Measurements from ENCODE around the gene ATG7.

The ATG7 gene

DNA sequence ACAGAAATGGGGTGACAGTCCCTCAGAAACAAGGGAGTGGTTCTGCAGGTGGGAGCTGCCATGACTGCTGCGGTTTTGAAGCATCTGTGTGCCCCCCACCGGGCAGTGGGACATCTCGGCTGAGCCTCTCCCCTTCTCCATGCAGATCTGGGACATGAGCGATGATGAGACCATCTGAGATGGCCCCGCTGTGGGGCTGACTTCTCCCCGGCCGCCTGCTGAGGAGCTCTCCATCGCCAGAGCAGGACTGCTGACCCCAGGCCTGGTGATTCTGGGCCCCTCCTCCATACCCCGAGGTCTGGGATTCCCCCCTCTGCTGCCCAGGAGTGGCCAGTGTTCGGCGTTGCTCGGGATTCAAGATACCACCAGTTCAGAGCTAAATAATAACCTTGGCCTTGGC, 282.5 kb downstream of the ATG7 start:
- DNase-seq (ENCODE audit: low read depth), result no peak

DNA sequence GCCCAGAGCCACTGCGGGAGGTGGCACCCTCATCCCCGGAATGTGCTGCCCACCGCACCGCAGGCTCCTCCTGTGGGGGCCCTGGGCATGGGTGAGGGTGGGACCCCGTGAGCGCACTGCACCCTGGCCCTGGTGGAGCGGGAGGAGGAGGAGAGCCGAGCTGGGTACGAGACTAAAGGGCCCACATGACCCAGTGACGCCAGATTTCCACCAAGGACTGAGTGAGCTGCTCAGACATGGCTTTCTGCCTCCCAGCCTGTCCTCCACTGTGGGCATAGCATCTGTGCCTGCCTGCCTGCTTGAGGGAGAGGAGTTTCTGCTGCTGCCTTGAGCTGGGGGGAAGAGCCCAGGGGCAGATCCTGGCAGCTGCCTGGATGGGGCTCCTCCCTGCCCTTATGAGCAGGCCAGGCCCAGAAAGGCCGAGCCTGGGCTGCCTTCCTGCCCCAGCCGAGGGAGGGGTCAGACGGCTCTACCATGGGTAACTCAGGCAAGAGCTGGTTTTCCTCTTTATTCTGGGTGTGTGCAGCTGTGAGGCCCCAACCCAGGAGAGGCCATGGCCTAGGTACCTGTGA, 283.1 kb downstream of the ATG7 start:
- DNase-seq (ENCODE audit: low read depth), result no peak

DNA sequence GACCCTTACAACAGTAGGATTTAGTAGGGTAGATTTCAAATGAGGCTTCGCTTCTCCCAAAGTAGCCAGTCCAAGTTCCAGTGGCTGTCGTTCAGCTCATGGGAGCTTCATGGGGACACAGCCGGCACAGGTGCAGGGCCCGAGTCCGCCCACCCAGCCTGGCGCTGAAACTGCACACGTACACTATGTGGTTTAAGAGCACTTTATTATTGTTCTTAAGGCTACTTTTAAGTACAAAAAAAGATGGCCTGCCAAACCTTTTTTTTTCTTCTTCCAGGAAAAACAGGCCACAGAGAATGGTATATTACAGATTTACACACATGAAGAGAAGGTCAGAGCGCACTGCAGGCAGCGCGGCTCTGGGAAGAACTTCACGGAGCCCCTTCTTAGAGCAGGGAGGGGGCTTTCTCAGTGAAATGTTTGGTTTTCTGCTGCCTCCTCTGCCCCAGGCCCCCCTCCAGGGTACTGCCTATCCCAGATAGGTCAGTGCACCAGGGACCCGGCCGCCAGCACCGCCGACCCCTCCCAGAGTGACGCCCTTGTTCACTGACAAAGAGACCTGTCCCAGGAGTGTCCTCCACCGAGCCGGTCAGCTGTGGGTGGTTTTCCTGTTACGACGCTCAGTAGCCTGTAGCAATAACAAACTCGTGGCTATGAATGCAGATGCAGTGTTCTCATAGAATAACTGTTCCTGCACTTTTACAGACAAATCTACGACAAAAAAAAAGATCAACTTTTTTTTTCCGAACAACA, 283.9 kb downstream of the ATG7 start:
- no peak for DNase-seq (ENCODE audit: low read depth)

- no peak for DNase-seq (ENCODE audit: low read depth)
Measured at GRCh38 chr3:11556851-11557644, 284.9 kb downstream of the ATG7 start.

GRCh38 chr3:11558002-11558401, 285.8 kb downstream of the ATG7 start:
- DNase-seq (ENCODE audit: low read depth), result no peak

DNA sequence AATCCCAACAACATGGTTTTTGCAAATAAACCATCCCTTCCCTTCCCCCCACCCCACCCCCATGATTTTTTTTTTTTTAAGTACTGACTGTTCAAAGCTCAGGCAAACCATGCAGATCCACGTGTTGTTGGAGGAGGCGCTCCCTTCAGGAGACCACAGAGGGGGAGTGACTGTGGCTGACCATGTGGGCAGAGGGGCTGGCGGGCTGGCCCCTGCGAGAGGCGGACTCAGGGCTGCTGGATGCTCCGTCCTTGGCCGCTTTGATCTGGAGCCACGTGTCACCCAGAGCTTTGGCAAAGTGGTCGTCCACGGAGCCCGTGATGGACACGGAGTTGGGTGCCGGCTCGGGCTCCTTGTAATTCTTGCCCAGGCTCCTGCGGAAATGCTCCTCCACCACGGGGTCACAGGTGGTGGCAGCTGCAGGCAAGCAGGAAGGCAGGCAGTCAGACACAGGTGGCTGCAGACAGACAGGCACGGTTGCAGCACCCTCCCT, 286.3 kb downstream of the ATG7 start:
- DNase-seq (ENCODE audit: low read depth), result no peak

- no peak for DNase-seq (ENCODE audit: low read depth)
Measured at GRCh38 chr3:11558918-11559815, 287.0 kb downstream of the ATG7 start.

DNA sequence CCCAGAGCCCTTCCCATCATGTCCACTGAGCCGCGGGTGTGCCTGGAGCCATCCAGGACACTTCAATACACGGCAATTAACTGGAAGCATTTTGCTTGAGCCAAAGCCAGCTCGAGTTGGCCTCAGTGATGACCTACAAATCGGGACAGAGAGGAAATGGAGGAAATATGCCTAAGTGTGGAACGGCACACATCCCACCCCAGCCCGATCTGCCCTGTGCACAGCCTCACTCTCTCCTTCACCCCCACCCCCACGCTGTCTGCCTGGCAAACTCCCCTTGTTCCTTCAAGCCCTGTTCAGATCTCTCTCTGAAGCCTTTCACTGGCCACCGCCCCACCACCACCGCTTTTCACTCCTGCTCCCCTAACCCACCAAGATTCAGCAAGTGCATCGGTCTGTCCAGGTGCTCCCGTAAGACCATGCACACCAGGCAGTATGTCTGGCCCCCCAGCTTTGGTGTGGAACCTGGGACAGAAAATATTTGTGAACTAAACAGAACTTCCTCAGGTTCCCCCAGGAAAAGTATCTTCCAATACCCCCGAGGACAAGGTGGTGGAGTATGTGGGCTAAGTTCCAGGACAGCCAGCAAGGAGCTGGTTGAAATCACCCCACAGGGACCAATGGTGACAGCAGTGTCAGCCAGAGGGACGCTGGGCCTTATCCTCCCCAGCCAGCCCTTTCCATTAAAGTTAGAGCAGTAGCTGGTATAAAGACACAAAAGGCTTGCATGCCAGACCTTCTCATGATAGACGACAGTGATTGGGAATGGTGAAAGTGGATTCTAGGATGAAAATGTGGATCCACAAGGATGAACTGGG, 287.8 kb downstream of the ATG7 start:
- no peak for DNase-seq (ENCODE audit: low read depth)

DNA sequence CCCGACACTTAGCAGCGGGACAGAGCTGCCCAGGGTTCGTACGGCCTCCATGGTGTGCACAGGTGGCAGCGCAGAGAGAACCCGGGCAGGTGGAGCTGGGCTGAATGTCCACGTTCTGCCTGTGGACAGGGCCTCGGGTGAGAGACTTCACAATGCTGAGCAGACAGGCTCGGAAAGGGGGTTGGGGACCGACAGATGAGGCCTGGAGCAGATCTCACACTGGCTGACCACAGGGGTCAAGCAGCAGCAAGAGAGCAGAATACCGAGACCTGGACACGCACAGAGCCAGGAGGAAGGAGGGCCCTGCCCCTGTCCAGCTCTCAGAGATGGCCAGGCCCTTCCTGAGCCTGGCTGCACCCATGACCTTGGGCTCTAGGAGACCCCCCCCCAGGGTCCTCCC, 288.5 kb downstream of the ATG7 start:
- DNase-seq (ENCODE audit: low read depth), result no peak

DNA sequence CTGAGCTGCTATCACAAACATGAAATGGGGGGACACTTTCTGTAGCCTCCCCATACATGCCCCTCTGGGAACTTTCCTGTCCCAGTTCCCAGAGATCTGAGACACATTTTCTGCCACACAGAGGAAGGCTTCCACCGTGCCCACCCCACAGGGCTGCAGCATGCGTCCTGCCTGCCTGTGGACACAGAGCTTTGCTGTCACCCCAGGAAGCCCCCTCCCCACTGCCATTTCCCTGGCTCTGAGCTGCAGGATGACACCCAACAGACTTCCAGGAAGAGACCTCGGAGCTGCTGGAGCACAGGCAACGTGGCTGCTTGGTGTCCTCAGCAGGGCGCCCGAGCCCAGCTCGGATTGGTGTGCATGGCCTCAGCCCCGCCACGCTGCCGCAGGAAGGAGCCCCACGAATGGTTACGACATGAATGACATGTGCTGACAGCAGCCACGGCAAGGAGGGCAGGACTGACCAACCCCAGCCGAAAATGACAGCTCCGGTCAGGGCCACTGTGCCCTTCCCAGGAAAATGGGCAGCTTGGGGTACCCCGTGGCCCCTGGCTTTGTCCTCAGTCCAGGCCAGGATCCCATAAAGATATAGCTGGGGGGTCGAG, 290.2 kb downstream of the ATG7 start:
- no peak for DNase-seq (ENCODE audit: low read depth)

DNA sequence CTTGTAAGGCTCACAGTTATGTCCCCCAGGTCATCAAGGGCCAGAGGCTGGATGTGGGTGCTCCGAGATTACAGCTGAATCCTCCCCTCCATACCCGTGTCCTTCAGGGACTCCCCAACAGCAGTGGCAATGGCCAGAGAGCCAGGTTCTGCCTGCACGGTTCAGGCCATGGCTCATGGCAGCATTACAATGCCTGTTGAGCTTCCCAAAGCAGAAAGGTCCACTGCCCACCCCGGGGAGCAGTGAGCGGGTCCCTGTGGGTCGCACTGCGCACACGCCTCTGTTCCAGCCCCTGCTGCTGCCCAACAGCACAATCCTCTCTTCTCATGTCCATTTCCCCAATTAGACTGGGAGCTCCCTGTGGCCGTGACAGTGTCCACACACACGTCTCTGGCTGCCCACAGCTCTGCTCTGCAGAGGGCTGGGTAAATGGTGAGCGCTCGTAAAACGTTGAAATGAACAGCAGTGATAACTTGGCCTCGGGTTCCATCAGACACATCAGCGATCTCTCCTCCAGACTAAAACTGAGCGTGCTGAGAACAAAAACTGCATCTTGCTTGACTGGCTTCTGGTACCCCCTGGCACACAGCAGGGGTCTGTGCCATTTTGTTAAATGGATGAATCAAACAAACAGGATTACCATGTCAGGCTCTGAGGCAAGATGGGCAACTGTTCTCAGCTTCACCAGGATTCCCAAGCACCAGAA, 291.1 kb downstream of the ATG7 start:
- DNase-seq (ENCODE audit: low read depth), result no peak

GRCh38 chr3:11563865-11564185, 291.6 kb downstream of the ATG7 start:
- no peak for DNase-seq (ENCODE audit: low read depth)

DNA sequence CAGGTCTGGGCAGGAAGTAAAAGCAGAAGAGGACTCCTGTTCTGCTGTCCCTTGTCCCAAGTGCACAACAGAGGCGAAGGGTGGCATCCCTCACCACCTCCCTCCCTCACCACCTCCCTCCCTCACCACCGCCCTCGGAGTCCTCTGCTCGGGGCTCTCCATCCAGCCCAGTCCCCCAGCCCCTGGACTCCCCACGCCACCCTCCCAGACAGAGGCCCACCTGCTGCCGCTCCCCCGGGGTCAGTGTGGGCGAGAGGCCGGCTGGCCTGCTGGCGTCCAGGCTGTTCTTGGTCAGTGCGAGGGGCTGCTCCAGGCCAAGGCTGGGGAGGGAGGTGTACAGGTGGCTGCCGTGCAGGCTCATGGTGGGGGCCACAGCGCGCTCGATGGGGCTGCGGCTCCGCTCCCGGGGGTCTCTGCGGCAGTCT, 292.4 kb downstream of the ATG7 start:
- no peak for DNase-seq (ENCODE audit: low read depth)

GRCh38 chr3:11565072-11565471, 292.9 kb downstream of the ATG7 start:
- DNase-seq (ENCODE audit: low read depth), result no peak

GRCh38 chr3:11565492-11565891, 293.3 kb downstream of the ATG7 start:
- DNase-seq (ENCODE audit: low read depth), result no peak

- DNase-seq (ENCODE audit: low read depth), result no peak
Measured at GRCh38 chr3:11565932-11566331, 293.7 kb downstream of the ATG7 start.

GRCh38 chr3:11566478-11566877, 294.3 kb downstream of the ATG7 start:
- no peak for DNase-seq (ENCODE audit: low read depth)

- DNase-seq (ENCODE audit: low read depth), result no peak
Measured at GRCh38 chr3:11566916-11567315, 294.7 kb downstream of the ATG7 start.

DNA sequence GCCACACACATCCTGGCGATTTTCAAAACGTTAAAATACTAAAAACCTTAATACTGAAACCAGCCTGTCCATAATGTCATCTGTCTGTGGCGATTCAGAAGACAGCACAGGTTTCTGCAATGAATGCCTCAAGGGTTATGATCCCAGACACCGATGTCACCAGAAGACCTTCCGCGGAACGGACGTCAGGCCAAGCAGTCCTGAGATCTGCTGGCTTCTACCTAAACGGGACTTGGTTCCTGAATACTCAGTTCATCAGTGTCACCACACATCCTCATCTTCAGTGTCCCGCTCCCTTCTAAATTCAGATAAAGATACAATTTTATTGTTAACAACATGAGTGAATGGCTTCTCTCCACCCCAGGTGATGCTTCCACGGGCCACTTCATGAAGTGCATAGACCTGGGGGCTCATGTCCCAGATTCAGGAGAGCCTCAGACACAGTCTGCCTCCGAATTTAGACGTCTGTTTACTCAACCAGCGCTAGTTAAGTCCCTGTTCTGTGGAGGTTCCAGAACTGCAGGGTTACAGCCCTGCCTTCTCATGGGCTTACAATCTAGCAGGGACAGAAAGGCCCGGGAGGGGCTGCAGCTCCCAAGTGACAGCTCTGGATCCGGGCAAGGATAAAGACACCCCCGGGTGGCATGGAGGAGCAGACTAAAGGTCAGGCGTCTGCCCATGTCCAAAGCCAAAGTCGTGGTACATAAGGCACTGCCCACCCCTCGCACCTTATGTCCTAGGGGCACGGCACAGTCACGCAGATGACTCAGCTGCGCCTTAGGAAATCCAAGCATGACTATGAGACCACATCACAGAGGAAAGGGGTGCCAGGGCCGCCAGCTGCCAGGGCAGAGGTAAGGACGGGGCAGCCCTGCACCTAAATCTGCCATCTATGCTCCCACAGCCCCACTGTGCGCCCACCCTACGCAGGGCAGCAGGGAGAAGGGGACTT, 295.6 kb downstream of the ATG7 start:
- DNase-seq (ENCODE audit: low read depth), result no peak
